K562 (cell line): ENCODE measurements around the gene ATG7. TPM values are rescaled to one million over a fixed set of nuclear protein-coding genes. Genes with fewer than 3 reads are reported as not detected.

Experiments
- BRD4 ChIP-seq: fragments of 200-600 bp; sonication (generic); IDR thresholded peaks from 2 replicates; pipeline ENCODE4 v1.6.1; 2017; ENCODE audit warnings: inconsistent platforms
- CCNT2 ChIP-seq: IDR thresholded peaks from 2 replicates; pipeline ENCODE4 v1.6.1; 2011; ENCODE audit warnings: borderline replicate concordance, low read depth, mild to moderate bottlenecking, moderate library complexity, mixed read lengths, low read length; ENCODE audit not compliant: insufficient read length; ENCODE audit errors: extremely low read depth
- CHD4 ChIP-seq: fragments of 200-600 bp; sonication (generic); IDR thresholded peaks from 3 replicates; pipeline ENCODE4 v1.6.1; 2012; ENCODE audit warnings: low read depth, mild to moderate bottlenecking, mixed read lengths, low read length, inconsistent platforms; ENCODE audit not compliant: insufficient read depth, insufficient replicate concordance, poor library complexity, severe bottlenecking
- HINFP ChIP-seq: fragments of 450-650 bp; conservative IDR thresholded peaks from 2 replicates; pipeline ENCODE4 v1.6.1; 2016; ENCODE audit warnings: missing genetic modification characterization, low read depth, mild to moderate bottlenecking, control low read depth, missing compliant biosample characterization
- HNRNPLL ChIP-seq: fragments of 200-400 bp; formaldehyde crosslinking; IDR thresholded peaks from 2 replicates; pipeline ENCODE4 v1.6.1; 2017; ENCODE audit warnings: low read length, low read depth, mild to moderate bottlenecking; ENCODE audit not compliant: poor library complexity, severe bottlenecking
- JUNB ChIP-seq: fragments of 450-650 bp; formaldehyde crosslinking; conservative IDR thresholded peaks from 2 replicates; pipeline ENCODE4 v1.4.0; 2020; ENCODE audit warnings: mild to moderate bottlenecking
- KLF6 ChIP-seq: fragments of 250-450 bp; sonication (Bioruptor Pico); IDR thresholded peaks from 2 replicates; pipeline ENCODE4 v1.4.0; 2020; ENCODE audit warnings: mild to moderate bottlenecking, moderate library complexity, borderline replicate concordance
- L3MBTL2 ChIP-seq: fragments of 450-650 bp; IDR thresholded peaks from 2 replicates; pipeline ENCODE4 v1.6.1; 2016; ENCODE audit warnings: mild to moderate bottlenecking, moderate library complexity
- NELFE ChIP-seq: IDR thresholded peaks from 2 replicates; pipeline ENCODE4 v1.6.1; 2011; ENCODE audit warnings: mild to moderate bottlenecking; ENCODE audit not compliant: insufficient read depth, insufficient read length
- NR4A1 ChIP-seq, 2 experiments: fragments of 250-450 bp in 1 of 2; fragments of 450-650 bp in 1 of 2; sonication (Bioruptor Pico) in 1 of 2; IDR thresholded peaks; 2 replicates each; pipeline versions ENCODE4 v1.4.0 to v1.6.1; 2016 to 2020; ENCODE audit warnings: mild to moderate bottlenecking in 2 of 2, missing compliant biosample characterization in 1 of 2, missing genetic modification characterization in 1 of 2, moderate library complexity in 1 of 2
- PHF20 ChIP-seq: fragments of 450-650 bp; IDR thresholded peaks from 2 replicates; pipeline ENCODE4 v1.6.1; 2018; ENCODE audit not compliant: partially characterized antibody
- POLR2G ChIP-seq: fragments of 200-400 bp; formaldehyde crosslinking; IDR thresholded peaks from 2 replicates; pipeline ENCODE4 v1.6.1; 2017; ENCODE audit warnings: low read depth, mild to moderate bottlenecking, antibody characterized with exemption, low read length, moderate library complexity
- PURB ChIP-seq: sonication (generic); formaldehyde crosslinking; IDR thresholded peaks from 2 replicates; pipeline ENCODE4 v1.9.0; 2021; ENCODE audit warnings: low read depth, mild to moderate bottlenecking, missing genetic modification reagents
- STAT5B ChIP-seq: fragments of 250-450 bp; sonication (Bioruptor Pico); IDR thresholded peaks from 2 replicates; pipeline ENCODE4 v1.8.0; 2021; ENCODE audit warnings: mild to moderate bottlenecking, inconsistent platforms
- ZNF384 ChIP-seq: IDR thresholded peaks from 2 replicates; pipeline ENCODE4 v1.6.1; 2012; ENCODE audit warnings: low read depth, low read length, improper control_type of control experiment
- polyA plus RNA-seq, 8 experiments: library from polyadenylated mRNA; depleted of rRNA in 4 of 8; stranded (reverse) in 5 of 8; unstranded in 3 of 8; fragments of >200 nt; fragmentation: Nextera tagmentation in 2 of 8; fragmentation: Illumina TruSeq in 1 of 8; extraction: Ambion mirVana in 2 of 8; extraction: Trizol in 1 of 8; gene quantifications; 2 replicates each; pipeline versions ENCODE4 v1.2.1 to v1.2.3, GENCODE V29; 2011 to 2014; ENCODE audit warnings: inconsistent platforms in 1 of 8, missing spikeins in 1 of 8
- total RNA-seq, 7 experiments: library from RNA; depleted of rRNA in 6 of 7; stranded (reverse); fragments of >200 nt in 6 of 7; fragmentation: Illumina TruSeq in 2 of 7; extraction: Trizol in 2 of 7; gene quantifications; 2 replicates each; pipeline versions ENCODE4 v1.2.1 to v1.2.3, GENCODE V29; 2011 to 2021; ENCODE audit warnings: low replicate concordance in 1 of 7
- TF ChIP-seq, protein P1 (sequence below): sonication (generic); formaldehyde crosslinking; IDR thresholded peaks from 2 replicates; pipeline ENCODE4 v1.8.1; 2022; ENCODE audit warnings: missing genetic modification reagents
- TF ChIP-seq, protein P2 (sequence below): fragments of 250-450 bp; sonication (Bioruptor Pico); IDR thresholded peaks from 2 replicates; pipeline ENCODE4 v1.8.0; 2021; ENCODE audit warnings: moderate library complexity, mild to moderate bottlenecking, inconsistent platforms
- TF ChIP-seq, protein P3 (sequence below): fragments of 450-650 bp; formaldehyde crosslinking; IDR thresholded peaks from 2 replicates; pipeline ENCODE4 v1.4.0; 2022; ENCODE audit warnings: mild to moderate bottlenecking, moderate library complexity
- TF ChIP-seq, protein P4 (sequence below): fragments of 450-650 bp; formaldehyde crosslinking; conservative IDR thresholded peaks from 2 replicates; pipeline ENCODE4 v1.4.0; 2022; ENCODE audit warnings: mild to moderate bottlenecking, missing genetic modification characterization
- TF ChIP-seq, protein P5 (sequence below): fragments of 200-800 bp; sonication (Bioruptor generic); IDR thresholded peaks from 2 replicates; pipeline ENCODE4 v1.6.1; 2017; ENCODE audit warnings: missing genetic modification characterization, missing compliant biosample characterization

ATG7 gene
- total and polyA plus RNA-seq, 9 of the 15 experiments (the other 6 are each of a cell fraction or from before 2014, with no cell fraction given) = 18.3 to 45.3 (median 33.6) TPM

DNA sequence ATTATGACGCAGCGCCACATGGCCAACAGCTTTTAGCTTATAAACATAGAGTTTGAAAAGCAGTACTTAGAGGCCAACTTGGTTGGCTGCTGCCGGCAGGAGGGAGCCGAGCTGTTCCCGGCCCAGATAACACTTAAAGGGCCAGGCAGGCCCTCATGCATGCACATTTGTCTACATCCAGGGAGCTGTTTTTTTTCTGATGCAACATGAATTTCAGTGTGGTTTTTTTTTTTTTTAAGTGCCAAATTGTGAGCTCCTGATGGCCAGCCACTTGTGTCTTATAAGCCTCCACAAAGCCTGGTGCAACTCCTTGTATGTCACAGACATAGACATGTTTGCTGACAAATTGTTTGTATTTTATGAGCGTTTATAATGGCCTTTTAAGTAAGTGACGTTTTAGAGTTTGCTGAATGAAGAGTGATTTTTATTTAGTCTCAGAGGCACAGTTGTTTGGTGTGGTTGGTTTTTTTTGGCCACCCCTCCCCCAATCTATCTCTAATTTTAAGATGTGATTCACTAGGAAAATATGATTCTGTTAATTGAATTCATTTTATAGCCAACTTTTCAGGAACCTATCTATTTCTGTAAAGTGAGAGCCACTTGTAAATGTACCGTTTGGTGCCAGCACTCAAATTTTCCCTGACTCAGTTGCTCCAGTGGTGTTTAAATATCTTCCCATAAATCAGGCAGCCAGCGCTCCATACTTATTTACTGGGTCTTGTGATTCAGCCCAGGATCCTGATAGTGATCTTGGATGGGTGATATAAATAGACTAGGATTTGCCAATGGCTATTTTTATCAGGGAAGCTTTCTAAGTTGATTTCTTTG, 237.2 kb downstream of the ATG7 start (continued):
- TF ChIP-seq PURB (no peak), HNRNPLL (no peak), NR4A1 (CRISPR knock-in tag; IDR thresholded peaks at IDR 0.05) (no peak), NR4A1 (tag; IDR thresholded peaks at IDR 0.05) (no peak), ZNF384 (peak; percentile 93), JUNB (CRISPR knock-in tag) (no peak), CCNT2 (no peak), HINFP (tag) (no peak), STAT5B (CRISPR knock-in tag) (no peak), KLF6 (CRISPR knock-in tag) (no peak), POLR2G (no peak), PHF20 (no peak), BRD4 (no peak), NELFE (no peak), CHD4 (no peak), L3MBTL2 (peak; percentile 89)
- TF ChIP-seq, protein P1, sequence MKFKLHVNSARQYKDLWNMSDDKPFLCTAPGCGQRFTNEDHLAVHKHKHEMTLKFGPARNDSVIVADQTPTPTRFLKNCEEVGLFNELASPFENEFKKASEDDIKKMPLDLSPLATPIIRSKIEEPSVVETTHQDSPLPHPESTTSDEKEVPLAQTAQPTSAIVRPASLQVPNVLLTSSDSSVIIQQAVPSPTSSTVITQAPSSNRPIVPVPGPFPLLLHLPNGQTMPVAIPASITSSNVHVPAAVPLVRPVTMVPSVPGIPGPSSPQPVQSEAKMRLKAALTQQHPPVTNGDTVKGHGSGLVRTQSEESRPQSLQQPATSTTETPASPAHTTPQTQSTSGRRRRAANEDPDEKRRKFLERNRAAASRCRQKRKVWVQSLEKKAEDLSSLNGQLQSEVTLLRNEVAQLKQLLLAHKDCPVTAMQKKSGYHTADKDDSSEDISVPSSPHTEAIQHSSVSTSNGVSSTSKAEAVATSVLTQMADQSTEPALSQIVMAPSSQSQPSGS (CRISPR knock-in tag) = no peak
- TF ChIP-seq, protein P2, sequence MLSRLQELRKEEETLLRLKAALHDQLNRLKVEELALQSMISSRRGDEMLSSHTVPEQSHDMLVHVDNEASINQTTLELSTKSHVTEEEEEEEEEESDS (CRISPR knock-in tag) = no peak
- TF ChIP-seq, protein P3, sequence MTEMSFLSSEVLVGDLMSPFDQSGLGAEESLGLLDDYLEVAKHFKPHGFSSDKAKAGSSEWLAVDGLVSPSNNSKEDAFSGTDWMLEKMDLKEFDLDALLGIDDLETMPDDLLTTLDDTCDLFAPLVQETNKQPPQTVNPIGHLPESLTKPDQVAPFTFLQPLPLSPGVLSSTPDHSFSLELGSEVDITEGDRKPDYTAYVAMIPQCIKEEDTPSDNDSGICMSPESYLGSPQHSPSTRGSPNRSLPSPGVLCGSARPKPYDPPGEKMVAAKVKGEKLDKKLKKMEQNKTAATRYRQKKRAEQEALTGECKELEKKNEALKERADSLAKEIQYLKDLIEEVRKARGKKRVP = peak; percentile 68
- TF ChIP-seq, protein P4, sequence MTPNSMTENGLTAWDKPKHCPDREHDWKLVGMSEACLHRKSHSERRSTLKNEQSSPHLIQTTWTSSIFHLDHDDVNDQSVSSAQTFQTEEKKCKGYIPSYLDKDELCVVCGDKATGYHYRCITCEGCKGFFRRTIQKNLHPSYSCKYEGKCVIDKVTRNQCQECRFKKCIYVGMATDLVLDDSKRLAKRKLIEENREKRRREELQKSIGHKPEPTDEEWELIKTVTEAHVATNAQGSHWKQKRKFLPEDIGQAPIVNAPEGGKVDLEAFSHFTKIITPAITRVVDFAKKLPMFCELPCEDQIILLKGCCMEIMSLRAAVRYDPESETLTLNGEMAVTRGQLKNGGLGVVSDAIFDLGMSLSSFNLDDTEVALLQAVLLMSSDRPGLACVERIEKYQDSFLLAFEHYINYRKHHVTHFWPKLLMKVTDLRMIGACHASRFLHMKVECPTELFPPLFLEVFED (CRISPR knock-in tag) = no peak
- TF ChIP-seq, protein P5, sequence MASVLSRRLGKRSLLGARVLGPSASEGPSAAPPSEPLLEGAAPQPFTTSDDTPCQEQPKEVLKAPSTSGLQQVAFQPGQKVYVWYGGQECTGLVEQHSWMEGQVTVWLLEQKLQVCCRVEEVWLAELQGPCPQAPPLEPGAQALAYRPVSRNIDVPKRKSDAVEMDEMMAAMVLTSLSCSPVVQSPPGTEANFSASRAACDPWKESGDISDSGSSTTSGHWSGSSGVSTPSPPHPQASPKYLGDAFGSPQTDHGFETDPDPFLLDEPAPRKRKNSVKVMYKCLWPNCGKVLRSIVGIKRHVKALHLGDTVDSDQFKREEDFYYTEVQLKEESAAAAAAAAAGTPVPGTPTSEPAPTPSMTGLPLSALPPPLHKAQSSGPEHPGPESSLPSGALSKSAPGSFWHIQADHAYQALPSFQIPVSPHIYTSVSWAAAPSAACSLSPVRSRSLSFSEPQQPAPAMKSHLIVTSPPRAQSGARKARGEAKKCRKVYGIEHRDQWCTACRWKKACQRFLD (CRISPR knock-in tag) = peak; percentile 67
